Thoracic aorta (tissue), 2 donors: ENCODE measurements around the gene PRKCB. TPM values are rescaled to one million over a fixed set of nuclear protein-coding genes. Genes with fewer than 3 reads are reported as not detected.

Experiments
- ATAC-seq: fragments of 150-250 bp; one replicate; pipeline ENCODE4 v1.8.0; 2017; ENCODE audit warnings: low read depth; ENCODE audit not compliant: insufficient number of reproducible peaks, low FRiP score
- DNase-seq: peaks from one replicate; pipeline ENCODE4 v3.0.0-alpha.2; 2020; ENCODE audit warnings: low spot score
- H3K27ac ChIP-seq, 2 donors: fragments of 200-600 bp; sonication (generic); 1 replicate in 1 of 2; 2 replicates in 1 of 2; pipeline ENCODE4 v1.5.1; 2016; ENCODE audit warnings: mild to moderate bottlenecking in 2 of 2, moderate library complexity in 2 of 2
- H3K27me3 ChIP-seq: fragments of 200-600 bp; sonication (generic); replicated peaks from 2 replicates; pipeline ENCODE4 v1.6.0; 2016; ENCODE audit warnings: mild to moderate bottlenecking; ENCODE audit not compliant: insufficient read depth
- H3K36me3 ChIP-seq: fragments of 200-600 bp; sonication (generic); one replicate; pipeline ENCODE4 v1.5.1; 2016
- H3K4me1 ChIP-seq, 2 donors: fragments of 200-600 bp; sonication (generic); 1 replicate in 1 of 2; 2 replicates in 1 of 2; pipeline versions ENCODE4 v1.5.1 to v1.6.0; 2016; ENCODE audit warnings: low read depth in 2 of 2, mild to moderate bottlenecking in 1 of 2; ENCODE audit not compliant: control insufficient read depth in 1 of 2
- H3K4me3 ChIP-seq: fragments of 200-600 bp; sonication (generic); 2 replicates; pipeline ENCODE4 v1.5.1; 2016; ENCODE audit warnings: mild to moderate bottlenecking
- H3K9me3 ChIP-seq: fragments of 200-600 bp; sonication (generic); 2 replicates; pipeline ENCODE4 v1.5.1; 2016
- CTCF ChIP-seq: fragments of 200-600 bp; sonication (generic); IDR thresholded peaks from one replicate; pipeline ENCODE4 v1.5.1; 2019; ENCODE audit warnings: antibody characterized with exemption
- total RNA-seq, 2 donors: library from RNA; depleted of rRNA; stranded (reverse); fragments of >200 nt; gene quantifications; one replicate each; pipeline versions ENCODE4 v1.1.0 to v1.2.3, GENCODE V29; 2016

PRKCB gene
- total RNA-seq, 2 donors from 2014 or later = 3.4 to 7.5 TPM

- no peaks in the 10 kb centered on the region for H3K4me1 ChIP-seq
- H3K36me3 ChIP-seq = no peaks in the 10 kb centered on the region
- H3K9me3 ChIP-seq = peaks cover 6% of the 10 kb centered on the region
- ATAC-seq (no peak), DNase-seq (no peak)
- no peak overlapping the region for H3K4me3 ChIP-seq
- no peak for TF ChIP-seq CTCF
- no peaks in the 10 kb centered on the region for H3K27me3 ChIP-seq
- no peak overlapping the region for H3K27ac ChIP-seq
Observed at GRCh38 chr16:23829454-23829853, 6.3 kb upstream of the PRKCB start.

- Histone ChIP-seq H3K4me3 (no peak overlapping the region), H3K36me3 (no peaks in the 10 kb centered on the region), H3K4me1 (no peaks in the 10 kb centered on the region), H3K27ac (no peak overlapping the region), H3K27me3 (no peaks in the 10 kb centered on the region), H3K9me3 (peaks cover 6% of the 10 kb centered on the region)
- no peak for ATAC-seq
- no peak for DNase-seq
- TF ChIP-seq CTCF = no peak
Observed at GRCh38 chr16:23830276-23830675, 5.5 kb upstream of the PRKCB start.

- H3K36me3 ChIP-seq = no peaks in the 10 kb centered on the region
- H3K4me1 ChIP-seq = no peaks in the 10 kb centered on the region
- peaks cover 6% of the 10 kb centered on the region for H3K9me3 ChIP-seq
- TF ChIP-seq CTCF = no peak
- no peak for ATAC-seq
- H3K27ac ChIP-seq = no peak overlapping the region
- DNase-seq = no peak
- no peak overlapping the region for H3K4me3 ChIP-seq
- H3K27me3 ChIP-seq = no peaks in the 10 kb centered on the region
Observed at GRCh38 chr16:23832882-23833281, 2.9 kb upstream of the PRKCB start.

GRCh38 chr16:23833504-23833903 lies 2.3 kb upstream of the PRKCB start:
- no peak for TF ChIP-seq CTCF
- H3K9me3 ChIP-seq = peaks cover 6% of the 10 kb centered on the region
- H3K36me3 ChIP-seq = no peaks in the 10 kb centered on the region
- no peak for DNase-seq
- no peak overlapping the region for H3K27ac ChIP-seq
- no peaks in the 10 kb centered on the region for H3K27me3 ChIP-seq
- ATAC-seq = no peak
- no peak overlapping the region for H3K4me3 ChIP-seq
- H3K4me1 ChIP-seq = no peaks in the 10 kb centered on the region

GRCh38 chr16:23833960-23834685 lies 1.7 kb upstream of the PRKCB start:
- TF ChIP-seq CTCF = no peak
- no peak for ATAC-seq

More at GRCh38 chr16:23833960-23834685, 1.7 kb upstream of the PRKCB start:
- no peak for DNase-seq
- Histone ChIP-seq H3K36me3 (no peaks in the 10 kb centered on the region), H3K27ac (no peak overlapping the region), H3K4me1 (no peaks in the 10 kb centered on the region), H3K4me3 (no peak overlapping the region), H3K9me3 (peaks cover 4% of the 10 kb centered on the region), H3K27me3 (no peaks in the 10 kb centered on the region)
